HK-2 (cell line): ENCODE measurements around the gene TP73.

Experiments
- DNase-seq: peaks from one replicate; pipeline ENCODE4 v3.0.0-alpha.2; 2018; ENCODE audit not compliant: unreplicated experiment

The TP73 gene

GRCh38 chr1:3634059-3634800 is 18.1 kb upstream of the TP73 start:
- no peak for DNase-seq

DNA sequence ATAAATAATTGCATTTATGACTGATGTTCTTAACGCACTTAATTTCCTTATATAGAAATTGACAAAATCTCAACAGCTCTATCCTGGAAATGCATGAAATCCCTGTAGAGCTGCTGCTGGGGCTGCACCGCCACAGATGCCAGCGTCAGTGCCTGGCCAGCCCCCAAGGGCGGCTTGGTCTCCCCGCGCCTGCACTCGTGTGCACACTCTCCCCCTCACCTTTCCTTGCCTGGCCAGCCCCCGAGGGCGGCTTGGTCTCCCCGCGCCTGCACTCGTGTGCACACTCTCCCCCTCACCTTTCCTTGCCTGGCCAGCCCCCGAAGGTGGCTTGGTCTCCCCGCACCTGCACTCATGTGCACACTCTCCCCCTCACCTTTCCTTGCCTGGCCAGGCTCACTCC is 16.2 kb upstream of the TP73 start:
- DNase-seq: no peak

GRCh38 chr1:3636531-3636930 is 15.8 kb upstream of the TP73 start:
- no peak for DNase-seq

DNA sequence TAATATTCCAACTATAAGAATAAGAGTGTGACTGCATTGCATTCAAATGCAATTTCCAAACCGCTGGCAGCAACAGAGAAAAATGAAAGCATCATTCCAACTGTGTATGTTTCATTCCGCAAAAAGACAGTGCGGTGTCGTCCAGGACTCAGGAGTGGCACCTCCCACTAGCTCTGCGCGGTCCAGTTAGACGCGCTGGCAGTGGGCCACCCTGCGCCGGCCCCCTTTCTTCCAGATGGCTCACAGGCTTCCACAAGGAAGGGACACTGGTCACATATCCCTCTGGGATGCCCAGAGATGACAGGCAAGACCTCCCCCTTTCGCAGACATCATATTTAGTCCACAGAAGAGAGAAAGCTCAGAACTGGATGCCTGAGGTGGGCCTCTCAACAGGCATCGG is 14.3 kb upstream of the TP73 start:
- no peak for DNase-seq

GRCh38 chr1:3638676-3639075 is 13.6 kb upstream of the TP73 start:
- no peak for DNase-seq

DNA sequence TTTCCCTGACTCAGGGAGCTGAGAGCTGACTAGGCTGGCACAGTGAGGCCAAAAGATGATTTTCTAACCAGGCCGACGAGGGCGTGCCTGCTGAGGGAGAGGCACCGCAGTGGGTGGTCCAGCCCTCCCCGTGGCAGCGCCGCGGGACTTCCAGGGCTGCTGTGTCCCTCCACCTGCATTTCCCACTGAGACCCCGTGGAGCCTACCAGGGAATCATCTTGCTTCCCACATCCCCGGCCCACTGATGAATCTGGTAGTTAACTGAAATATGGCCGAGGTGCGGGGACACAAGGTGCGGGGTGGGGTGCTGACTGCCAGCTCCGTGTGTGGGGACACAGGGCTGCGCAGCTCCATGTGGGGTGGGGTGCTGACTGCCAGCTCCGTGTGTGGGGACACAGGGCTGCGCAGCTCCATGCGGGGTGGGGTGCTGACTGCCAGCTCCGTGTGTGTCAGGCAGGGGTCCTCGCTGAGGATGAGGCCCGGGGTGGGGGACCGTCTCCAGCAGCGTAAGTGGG is 12.9 kb upstream of the TP73 start:
- no peak for DNase-seq

DNA sequence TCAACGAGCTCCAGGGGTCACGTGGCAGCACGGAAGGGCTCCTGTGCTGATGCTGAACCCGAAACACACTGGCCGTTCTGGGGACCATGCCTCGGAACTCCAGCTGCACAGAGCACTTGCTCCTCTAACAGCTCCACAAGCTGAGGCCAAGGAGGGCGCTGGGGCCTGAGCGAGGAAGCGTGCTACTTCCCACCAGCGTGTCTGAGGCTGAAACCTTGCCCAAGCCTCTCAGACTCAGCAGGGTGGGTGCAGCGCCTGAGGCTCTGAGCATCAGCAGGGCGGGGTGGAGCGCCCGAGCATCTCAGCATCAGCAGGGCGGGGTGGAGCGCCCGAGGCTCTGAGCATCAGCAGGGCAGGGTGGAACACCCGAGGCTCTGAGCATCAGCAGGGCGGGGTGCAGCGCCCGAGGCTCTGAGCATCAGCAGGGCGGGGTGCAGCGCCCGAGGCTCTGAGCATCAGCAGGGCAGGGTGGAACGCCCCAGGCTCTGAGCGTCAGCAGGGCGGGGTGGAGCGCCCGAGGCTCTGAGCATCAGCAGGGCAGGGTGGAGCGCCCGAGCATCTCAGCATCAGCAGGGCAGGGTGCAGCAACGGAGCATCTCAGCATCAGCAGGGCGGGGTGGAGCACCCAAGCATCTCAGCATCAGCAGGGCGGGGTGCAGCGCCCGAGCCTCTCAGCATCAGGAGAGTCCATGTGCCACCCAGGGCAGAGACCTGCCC is 12.0 kb upstream of the TP73 start:
- DNase-seq: no peak

DNA sequence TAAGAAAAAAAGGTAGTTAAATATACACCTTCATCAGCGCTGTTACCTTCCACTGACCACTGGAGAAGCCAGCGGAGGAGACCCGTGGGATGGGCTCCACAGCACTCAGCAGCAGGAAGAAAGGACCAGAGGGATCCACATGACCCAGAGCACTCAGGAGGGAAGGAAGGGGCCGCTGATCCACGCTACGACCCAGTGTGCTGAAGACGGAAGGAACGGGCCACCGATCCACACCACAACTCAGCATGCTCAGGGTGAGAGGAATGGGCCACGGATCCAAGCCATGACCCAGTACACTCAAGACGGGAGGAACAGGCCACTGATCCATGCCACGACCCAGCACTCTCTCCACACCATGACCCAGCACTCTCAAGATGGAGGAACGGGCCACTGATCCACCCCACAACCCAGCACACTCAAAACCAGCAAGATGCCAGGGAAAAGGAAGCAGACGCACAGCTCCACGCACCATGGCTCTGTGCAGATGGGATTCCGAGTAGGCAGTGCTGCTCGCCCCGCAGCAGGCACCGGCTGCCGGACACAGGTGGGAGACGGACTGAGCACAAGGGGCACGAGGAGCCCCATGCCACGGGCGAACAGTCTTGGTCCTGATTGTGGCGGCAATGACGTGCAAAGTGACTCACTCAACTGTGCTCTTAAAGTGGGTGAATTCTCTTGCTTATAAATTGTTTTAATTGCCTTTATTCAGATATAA is 11.1 kb upstream of the TP73 start:
- DNase-seq: no peak

- DNase-seq: no peak
Measured at GRCh38 chr1:3641816-3642215, 10.5 kb upstream of the TP73 start.

GRCh38 chr1:3642919-3643675 is 9.2 kb upstream of the TP73 start:
- no peak for DNase-seq

- DNase-seq: no peak
Measured at GRCh38 chr1:3644273-3644672, 8.0 kb upstream of the TP73 start.

- no peak for DNase-seq
Measured at GRCh38 chr1:3645247-3645646, 7.1 kb upstream of the TP73 start.

DNA sequence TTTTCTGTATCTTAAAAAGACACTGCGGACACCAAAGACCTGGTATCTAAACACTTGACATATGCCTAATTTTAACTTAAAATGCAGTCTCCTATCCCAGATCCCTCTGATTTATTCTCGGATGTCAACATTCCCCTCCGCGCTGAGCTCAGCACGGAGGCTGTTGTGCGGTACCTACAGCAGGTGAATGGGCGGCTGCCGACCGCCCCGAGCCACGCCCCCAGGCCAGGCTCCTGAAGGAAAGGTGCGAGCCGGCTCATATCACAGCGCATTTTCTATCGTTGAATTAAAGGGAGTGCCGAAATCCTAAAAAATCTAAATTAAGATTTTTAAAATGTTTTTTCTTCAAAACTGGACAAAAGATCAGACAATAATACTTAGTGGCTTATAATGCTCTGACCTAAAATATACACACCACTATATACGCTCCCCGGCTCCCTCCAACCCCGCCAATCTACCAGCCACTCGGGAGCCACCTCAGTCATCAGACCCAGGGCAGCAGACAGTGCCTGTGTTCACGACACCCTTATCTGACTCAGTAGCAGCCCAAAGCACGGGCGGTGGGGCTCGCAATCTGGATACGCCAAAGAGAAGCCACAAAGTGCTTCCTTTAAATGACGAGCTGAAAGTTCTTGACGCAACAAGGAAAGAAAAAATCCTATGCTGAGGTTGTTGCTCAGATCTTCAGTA is 6.5 kb upstream of the TP73 start:
- DNase-seq: no peak

DNA sequence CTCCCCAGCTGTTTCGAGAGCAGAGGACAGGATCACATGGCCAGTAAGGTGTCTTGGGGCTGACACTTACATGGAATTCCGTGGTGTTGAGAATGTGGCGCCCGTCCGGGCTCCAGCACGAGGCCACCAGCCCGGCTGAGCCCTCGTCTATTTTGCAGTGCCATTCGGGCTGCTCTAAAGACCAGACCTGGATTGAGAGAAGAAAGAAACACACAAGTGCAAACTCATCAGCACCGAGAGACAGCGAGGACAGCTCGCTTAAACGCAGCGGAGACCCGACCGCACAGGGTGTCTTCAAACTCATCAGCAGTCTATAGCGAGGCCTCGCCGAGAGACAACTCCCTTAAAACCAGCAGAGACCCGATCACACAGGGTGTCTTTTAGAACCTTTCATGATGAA is 5.7 kb upstream of the TP73 start:
- no peak for DNase-seq

DNA sequence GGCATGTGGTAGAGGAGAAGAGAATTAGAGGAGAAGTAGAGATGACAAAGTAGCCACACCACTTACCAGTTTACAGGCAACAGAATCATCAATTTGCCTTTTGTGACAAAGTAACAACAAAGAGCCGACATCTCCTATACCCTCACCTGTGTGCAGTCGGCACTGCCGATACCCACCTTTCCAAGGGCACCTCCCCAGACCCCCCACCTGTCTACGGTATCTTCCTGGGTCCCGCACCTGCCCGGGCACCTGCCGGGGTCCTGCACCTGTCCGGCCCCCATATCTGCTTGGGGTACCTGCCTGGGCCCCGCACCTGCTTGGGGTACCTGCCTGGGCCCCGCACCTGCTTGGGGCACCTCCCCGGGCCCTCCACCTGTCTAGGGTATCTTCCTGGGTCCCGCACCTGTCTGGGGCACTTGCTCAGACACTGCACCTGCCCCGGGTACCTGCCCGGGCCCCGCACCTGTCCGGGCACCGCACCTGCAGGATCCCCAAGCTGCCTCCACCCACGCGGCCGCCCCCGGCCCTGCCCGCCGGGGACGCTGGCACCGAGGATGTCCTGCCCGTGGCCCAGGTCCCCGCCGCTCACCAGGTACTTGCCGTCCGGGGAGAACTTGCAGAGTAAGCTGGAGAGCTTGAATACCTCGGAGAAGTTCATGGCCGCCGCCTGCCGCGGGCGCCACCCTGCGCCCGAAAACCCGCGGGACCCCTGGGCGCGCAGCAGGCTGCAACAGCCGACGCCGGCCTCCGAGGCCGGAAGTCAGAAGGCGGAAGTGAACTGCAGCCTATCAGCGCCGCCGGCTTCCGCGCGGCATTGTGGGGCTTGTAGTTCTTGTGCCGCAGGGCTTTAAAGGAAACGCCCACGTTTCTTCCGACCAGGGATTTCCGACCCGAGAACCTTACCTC is 2.7 kb upstream of the TP73 start, which contains the start of gene WRAP73:
WRAP73 (minus strand) TSS at position 762 of the 906 bp plus-strand sequence; CDS start at position 658, 104 bp downstream.
- DNase-seq: peak; percentile 88

GRCh38 chr1:3650248-3651025 is 1.9 kb upstream of the TP73 start:
- DNase-seq: no peak

- no peak for DNase-seq
Measured at GRCh38 chr1:3651026-3651929, 1.0 kb upstream of the TP73 start.
